HG02884 (cell line): ENCODE data around the gene CXCL12.

ENCODE experiments used
- ATAC-seq: cut with Tn5 transposase; IDR thresholded peaks from one replicate; pipeline ENCODE4 v1.9.1; 2021; ENCODE audit warnings: mild to moderate bottlenecking, moderate library complexity; ENCODE audit not compliant: unreplicated experiment

Gene CXCL12

GRCh38 chr10:44399659-44400451 lies 15.0 kb upstream of the CXCL12 start:
- ATAC-seq, result no peak

- ATAC-seq, result no peak
These were observed 14.1 kb upstream of the CXCL12 start for GRCh38 chr10:44398747-44399658.

- no peak for ATAC-seq
These were observed 13.4 kb upstream of the CXCL12 start for GRCh38 chr10:44398271-44398670.

DNA sequence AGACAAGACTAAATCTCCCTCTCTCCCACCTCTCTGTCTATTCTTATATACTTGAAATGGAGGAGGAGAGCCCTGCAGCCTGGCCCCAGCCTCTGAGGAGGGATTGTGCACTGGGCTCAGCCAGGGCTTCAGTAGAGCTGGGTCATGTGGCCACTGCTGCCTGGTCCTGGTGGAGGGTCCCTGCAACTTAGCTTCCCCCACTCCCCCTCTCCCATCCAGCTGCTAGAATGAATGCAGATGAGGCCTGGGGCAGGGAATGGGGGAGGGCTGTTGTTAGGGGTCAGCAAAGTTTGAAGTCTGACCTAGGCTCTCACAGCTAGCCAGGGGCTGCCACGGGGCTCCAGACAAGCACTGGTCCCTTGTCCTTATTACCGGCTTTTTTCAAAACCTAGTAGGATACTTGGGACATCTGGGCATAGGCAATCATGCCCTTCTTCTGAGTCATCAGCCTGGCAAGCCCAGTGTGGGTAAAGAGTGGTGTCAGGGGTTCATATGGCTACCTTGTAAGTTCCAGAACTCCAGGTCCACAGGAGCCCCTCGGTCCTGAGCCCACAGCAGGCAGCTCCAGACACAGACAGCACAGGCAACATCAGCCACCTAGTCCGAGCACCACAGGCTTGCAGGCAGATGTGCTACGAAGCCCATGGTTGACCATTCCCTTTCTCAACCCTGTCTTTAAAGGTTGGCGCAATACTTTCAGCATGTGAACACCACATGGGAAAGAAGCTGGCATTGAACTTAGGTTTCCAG lies 12.8 kb upstream of the CXCL12 start:
- ATAC-seq, result no peak

- no peak for ATAC-seq
These were observed 11.8 kb upstream of the CXCL12 start for GRCh38 chr10:44396671-44397191.

DNA sequence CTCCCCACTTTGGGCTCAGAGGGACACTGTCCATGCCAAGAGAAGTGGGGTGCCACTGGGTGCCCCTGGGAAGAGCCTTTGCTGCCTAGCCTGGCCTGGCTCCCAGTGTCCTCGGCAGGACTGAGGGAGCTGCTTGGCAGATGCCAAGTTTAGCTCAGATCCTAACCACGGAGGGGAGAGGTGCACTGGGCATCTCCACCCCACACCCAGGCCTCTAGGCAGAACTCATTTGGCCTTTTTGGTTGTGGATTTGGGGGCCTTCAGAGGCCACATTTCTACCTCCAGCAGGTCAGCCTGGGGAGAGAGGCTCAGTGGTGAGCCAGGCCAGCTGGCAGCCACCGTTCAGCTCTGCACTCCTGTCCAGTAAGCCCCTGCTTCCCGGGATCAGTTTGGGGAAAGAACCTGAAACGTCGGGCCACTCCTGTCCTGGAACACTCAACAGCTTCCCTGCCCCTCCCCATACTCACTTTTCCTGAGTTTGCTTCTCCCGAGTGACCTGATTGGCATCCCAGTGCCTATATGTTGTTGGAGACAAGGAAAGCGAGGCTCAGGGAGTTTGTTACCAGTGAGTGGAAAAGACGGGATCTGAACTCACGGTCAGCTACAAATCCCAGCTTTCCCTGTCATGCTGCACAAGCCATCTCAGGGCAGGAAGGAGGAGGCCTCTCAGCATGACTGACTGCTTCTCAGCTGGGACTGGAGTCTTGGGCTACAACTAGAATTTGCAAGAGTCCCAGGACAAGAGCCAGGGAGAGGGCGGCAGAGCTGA lies 11.2 kb upstream of the CXCL12 start:
- ATAC-seq, result no peak

DNA sequence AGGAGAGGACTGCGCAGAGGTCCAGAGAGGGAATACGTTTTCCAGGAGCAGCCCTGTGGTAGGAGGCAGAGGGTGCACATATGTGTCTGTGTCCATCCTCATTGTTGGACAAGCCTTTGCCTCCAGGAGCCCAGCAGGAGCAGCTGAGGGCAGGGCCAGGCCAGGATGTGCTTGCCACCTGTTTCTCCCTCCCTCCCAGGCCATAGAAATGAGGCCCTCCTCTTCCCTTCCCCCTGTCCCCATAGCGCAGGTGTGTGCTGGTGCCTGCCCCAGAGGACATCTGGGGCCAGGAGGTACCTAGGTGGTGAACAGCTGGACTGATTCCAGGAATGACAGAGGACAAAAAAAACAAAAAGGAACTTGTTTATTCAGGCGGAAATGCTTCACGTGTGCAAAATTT lies 10.5 kb upstream of the CXCL12 start:
- no peak for ATAC-seq

GRCh38 chr10:44394696-44395381 lies 9.9 kb upstream of the CXCL12 start:
- ATAC-seq, result no peak

GRCh38 chr10:44393834-44394547 lies 9.1 kb upstream of the CXCL12 start:
- no peak for ATAC-seq

DNA sequence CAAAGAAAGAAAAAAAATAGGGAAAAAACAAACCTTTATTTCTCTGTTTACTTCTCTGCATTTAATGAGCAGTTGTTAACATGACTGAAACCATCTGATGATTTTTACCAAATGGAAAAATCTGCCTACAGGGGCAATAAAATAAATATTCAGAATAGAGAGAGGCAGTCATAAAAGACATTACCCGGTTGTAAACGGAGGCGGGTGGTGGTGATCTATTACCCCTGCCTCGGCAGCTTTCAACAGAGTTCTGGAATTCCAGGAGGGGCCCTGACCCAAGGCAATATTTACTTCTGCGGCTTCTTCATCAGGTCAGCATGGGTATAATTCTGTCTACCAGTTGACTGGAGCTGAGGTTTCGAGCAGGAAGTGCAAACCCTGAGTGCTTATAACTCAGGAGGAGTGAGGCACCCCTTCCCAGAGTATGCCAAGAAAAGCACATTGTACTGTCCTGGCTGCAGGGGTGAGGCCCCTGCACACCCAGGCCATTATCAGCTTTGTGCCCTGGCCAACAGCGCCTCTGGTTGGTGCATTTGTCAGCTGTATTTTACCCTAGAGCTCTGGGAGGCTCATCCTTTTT lies 8.2 kb upstream of the CXCL12 start:
- no peak for ATAC-seq

- no peak for ATAC-seq
These were observed 7.5 kb upstream of the CXCL12 start for GRCh38 chr10:44392420-44392819.

GRCh38 chr10:44391981-44392380 lies 7.1 kb upstream of the CXCL12 start:
- no peak for ATAC-seq

GRCh38 chr10:44390585-44391072 lies 5.7 kb upstream of the CXCL12 start:
- ATAC-seq, result no peak

- ATAC-seq, result no peak
These were observed 4.7 kb upstream of the CXCL12 start for GRCh38 chr10:44389556-44389955.

DNA sequence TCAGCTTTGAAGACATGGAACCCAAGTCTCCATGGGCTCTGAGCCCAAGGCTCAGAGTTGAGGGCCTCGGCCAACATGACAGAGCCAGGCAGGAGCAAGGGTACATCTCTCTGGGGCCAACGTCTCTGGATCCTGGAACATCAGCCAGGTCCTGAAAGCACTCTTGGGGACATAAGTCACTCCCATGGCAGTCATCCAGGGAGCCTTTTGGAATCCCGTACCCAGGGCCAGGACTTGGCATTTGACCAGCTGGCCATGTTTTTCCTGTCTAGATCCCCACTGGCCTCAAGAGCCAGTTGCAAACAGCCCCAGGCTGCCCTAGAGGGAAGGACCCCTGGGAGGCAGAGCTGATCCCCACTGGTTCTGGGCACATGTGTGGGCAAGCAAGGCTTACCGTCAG lies 4.3 kb upstream of the CXCL12 start:
- no peak for ATAC-seq

GRCh38 chr10:44388641-44389040 lies 3.7 kb upstream of the CXCL12 start:
- no peak for ATAC-seq

- ATAC-seq, result no peak
These were observed 3.0 kb upstream of the CXCL12 start for GRCh38 chr10:44387853-44388251.

GRCh38 chr10:44386546-44387052 lies 1.7 kb upstream of the CXCL12 start:
- ATAC-seq, result no peak
